A549 (cell line): ENCODE data around the gene ARHGEF28.

ENCODE experiments used
- BCL3 ChIP-seq: fragments of >200 bp; sonication (Bioruptor Twin); formaldehyde crosslinking; IDR thresholded peaks from 3 replicates; pipeline ENCODE4 v1.6.1; 2016
- BHLHE40 ChIP-seq: IDR thresholded peaks from 2 replicates; pipeline ENCODE4 v1.6.1; 2012; ENCODE audit warnings: low read depth, low read length, inconsistent platforms
- CTCF ChIP-seq: fragments of >200 bp; sonication (Bioruptor Twin); formaldehyde crosslinking; IDR thresholded peaks from 3 replicates; pipeline ENCODE4 v1.5.1; 2016
- EP300 ChIP-seq, 2 experiments: fragments of >200 bp; sonication (Bioruptor Twin); formaldehyde crosslinking; IDR thresholded peaks; 2 replicates in 1 of 2; 3 replicates in 1 of 2; pipeline ENCODE4 v1.6.1; 2016 to 2017
- ESRRA ChIP-seq: fragments of 150-350 bp; IDR thresholded peaks from 2 replicates; pipeline ENCODE4 v1.6.1; 2014; ENCODE audit warnings: mild to moderate bottlenecking, low read length, borderline replicate concordance
- FOSB ChIP-seq: fragments of 250-450 bp; sonication (Bioruptor Pico); IDR thresholded peaks from 2 replicates; pipeline ENCODE4 v1.5.0; 2020; ENCODE audit warnings: mild to moderate bottlenecking, moderate library complexity
- NPAS2 ChIP-seq: fragments of 250-450 bp; sonication (Bioruptor Pico); IDR thresholded peaks from 2 replicates; pipeline ENCODE4 v1.8.0; 2022; ENCODE audit warnings: mild to moderate bottlenecking, moderate library complexity, borderline replicate concordance
- POLR2A ChIP-seq: IDR thresholded peaks from 2 replicates; pipeline ENCODE4 v1.6.1; 2012; ENCODE audit warnings: mild to moderate bottlenecking, low read length
- RFX5 ChIP-seq: fragments of 450-650 bp; IDR thresholded peaks from 2 replicates; pipeline ENCODE4 v1.7.1; 2014; ENCODE audit warnings: antibody characterized with exemption, mild to moderate bottlenecking, moderate library complexity
- USF2 ChIP-seq: fragments of 450-650 bp; IDR thresholded peaks from 2 replicates; pipeline ENCODE4 v1.6.1; 2014; ENCODE audit warnings: antibody characterized with exemption

- TF ChIP-seq BCL3: no peak
- TF ChIP-seq ESRRA: no peak
- TF ChIP-seq RFX5: no peak
- TF ChIP-seq CTCF: no peak
- TF ChIP-seq USF2: no peak
- TF ChIP-seq EP300 (IDR thresholded peaks at IDR 0.05): no peak
- TF ChIP-seq POLR2A: no peak
- no peak for TF ChIP-seq NPAS2
- no peak for TF ChIP-seq BHLHE40
- no peak for TF ChIP-seq FOSB (CRISPR knock-in tag)
Observed at GRCh38 chr5:73623060-73623459, 2.9 kb upstream of the ARHGEF28 start.
